ENCODE results near the gene BCAR1.
"Not testable (repeated sequence)": the region's sequence is repeated elsewhere in the genome, so short reads cannot be mapped to it uniquely, and the experiment has no call there.

The BCAR1 gene

GRCh38 chr16:75271441-75272096 is 20.1 kb upstream of the BCAR1 start:
- DNase-seq = no peak

DNA sequence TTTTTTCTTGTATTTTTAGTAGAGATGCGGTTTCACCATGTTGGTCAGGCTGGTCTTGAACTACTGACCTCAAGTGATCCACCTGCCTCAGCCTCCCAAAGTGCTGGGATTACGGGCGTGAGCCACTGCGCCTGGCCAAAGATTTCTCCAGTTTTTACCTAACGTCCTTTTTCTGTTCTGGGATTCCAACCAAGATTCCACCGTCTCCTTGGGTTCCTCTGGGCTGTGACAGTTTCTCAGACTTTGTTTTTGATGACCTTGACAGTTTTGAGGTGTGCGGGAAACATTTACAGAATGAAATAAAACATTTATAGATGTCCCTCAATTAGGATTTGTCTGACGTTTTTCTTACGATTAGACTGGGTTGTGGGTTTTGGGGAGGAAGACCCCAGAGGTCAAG is 17.9 kb upstream of the BCAR1 start:
- DNase-seq = not testable (repeated sequence)

DNA sequence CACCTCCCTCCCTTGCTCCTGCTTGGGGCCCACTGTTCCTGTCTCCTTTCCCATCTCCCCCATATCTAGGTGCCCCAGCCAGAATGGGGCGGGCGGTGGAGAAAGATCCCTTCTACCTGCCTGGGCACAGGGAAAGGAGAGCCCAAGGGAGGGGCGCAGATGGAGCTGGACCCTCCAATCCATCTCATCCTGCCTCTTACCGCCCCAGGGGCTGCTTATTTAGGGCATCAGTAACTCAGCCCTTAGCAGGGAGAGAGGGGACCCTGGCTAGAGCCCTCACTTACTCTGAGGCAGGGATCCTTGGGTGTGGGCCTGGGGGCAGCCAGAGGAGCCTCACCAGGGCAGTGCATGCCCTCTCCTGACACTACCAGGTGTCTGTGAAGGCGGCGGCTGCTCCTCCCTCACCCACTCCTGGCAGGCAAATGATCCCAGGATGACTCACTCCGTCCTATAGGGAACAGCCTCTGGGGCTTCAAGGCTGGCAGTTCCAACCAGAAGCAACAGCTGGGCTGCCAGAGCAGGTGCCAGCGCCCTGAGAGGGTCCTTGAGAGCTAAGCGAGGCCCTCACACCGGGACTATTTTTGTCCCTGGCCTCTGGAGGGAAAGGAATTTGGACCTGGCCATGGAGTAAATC is 16.3 kb upstream of the BCAR1 start:
- DNase-seq = no peak

GRCh38 chr16:75266738-75267630 is 15.6 kb upstream of the BCAR1 start:
- DNase-seq = no peak

DNA sequence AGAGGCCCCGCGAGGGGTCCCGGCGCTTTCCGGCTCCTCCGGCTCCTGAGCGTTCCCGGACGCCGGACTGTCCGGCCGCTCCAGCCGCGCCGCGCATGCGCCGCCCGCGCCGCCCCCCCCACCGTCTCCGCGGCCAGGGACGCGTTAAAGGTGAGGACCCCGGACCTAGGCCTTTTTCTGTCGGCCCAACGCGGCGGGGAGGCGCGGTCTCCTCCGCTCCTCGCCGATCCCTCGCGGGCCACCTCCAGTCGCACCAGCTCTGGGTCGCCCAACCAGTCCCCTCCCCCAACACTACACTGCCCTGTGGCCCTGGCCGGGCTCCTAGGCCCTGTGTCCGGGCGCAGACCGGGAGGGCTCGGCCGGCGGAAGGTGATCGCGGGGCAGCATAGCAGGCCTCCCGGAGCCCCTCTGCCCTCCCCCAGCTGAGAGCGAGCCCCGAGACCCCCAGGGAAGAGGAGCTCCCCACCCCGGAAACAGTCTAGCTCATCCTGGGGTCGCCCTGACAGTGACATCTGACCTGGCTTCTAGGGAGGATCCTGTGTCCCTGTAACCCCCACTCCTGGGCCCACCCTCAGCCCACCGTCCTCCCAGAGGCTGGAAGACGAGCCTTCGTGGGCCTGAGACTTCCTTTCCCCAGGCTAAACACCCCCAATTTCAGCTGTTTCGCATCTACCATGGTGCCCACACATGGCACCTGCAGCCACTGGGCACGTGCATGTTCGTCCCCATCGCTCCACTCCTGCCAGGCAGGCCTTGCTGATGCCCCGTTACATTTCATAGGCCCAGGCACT is 14.7 kb upstream of the BCAR1 start:
- DNase-seq = peak in 1 of 2 experiments; percentile 21

DNA sequence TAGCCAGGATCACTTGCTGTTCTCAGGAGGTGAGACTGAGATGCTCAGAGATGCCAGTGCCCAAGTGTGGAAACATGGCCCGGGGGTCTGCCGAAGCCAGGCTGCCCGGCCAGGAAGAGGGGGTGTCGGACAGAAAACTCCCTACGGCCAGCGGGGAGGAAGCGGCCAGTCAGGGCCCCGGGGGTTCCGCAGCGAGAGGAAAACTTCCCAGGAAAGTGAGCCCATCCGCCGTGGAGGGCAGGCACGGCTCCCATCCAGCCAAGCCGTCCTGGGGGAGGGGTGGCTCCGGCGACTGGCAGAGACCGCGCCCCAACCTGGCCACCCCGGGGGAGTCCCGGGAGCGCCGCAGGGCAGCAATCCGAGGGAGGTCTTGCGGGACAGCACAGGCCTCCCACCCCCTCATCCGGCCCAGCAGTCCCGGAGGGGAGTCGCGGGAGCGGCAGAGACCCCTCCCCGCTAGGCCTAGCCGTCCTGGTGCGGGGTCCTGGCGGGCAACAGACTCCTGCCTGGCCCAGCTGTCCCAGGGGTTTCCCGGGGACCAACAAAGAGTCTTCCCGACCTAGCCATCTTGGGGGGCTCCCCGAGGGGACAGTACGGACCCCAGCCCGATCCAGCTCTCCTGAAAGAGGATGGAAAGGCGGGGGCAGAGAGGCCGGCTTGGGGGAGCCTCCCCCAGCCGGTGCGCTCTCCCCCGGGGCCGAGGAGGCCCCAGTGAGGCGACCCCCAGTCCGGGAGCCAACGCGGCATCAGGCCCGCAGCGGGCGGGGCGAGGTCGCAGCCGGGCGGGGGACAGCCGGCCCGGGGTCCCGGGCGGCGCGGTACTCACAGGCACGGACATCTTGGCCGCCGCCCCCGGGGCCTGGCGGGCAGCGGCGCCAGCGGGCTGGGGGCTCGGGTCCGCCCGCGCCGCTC is 13.8 kb upstream of the BCAR1 start:
- DNase-seq = no peak

- DNase-seq = no peak
Measured at GRCh38 chr16:75264457-75264998, 13.1 kb upstream of the BCAR1 start.

GRCh38 chr16:75263963-75264445 is 12.6 kb upstream of the BCAR1 start:
- no peak for DNase-seq

DNA sequence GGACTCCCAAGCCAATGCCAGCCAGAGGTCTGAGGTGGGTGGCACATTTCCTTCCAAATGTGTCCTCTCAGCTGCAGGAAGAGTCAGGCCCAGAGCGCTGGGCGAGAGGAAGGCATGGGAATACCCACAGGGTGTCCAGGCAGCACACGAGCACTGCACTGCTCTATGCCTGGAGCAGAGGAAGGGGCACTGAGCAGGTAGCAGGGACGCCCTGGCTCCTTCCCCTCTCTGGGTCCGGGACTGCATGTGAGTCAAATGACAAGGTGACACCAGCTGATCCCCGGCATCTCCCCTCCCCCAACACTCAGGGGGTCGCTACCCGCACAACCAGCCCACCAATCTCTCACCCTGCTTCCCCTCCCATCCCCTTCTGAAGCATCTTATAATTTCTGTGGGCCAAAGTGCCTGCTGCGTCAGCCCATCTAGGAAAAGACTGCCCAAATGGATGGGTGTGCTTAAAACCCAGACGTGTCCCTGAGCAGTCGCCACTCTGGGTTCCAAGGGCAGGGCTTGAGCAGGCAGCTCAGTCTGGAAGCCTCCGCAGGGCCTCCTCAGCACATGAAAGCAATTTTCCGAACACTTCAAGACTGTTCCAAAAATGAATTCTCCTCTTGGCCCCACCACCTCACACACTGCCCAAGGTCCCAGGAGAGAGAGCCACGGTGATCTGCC is 12.0 kb upstream of the BCAR1 start:
- no peak for DNase-seq

DNA sequence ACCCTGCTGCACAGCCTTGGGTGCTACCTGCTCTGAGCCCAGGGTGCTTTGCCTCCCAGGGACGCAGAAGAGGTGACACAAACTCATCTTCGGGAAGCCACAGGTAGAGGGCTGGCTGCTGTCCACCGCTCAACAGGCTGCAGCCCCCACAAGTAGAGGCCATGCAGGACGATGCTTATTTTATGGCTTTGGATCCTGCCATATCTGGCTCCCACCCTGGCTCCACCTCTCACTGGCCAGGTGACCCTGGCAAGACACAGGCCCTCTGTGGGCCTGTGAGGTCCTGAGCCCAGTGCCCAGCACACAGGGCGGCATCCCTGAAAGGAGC is 11.3 kb upstream of the BCAR1 start:
- no peak for DNase-seq

GRCh38 chr16:75262104-75262799 is 10.8 kb upstream of the BCAR1 start:
- no peak for DNase-seq

- DNase-seq = no peak
Measured at GRCh38 chr16:75261590-75262078, 10.2 kb upstream of the BCAR1 start.

GRCh38 chr16:75260851-75261589 is 9.6 kb upstream of the BCAR1 start:
- no peak for DNase-seq

DNA sequence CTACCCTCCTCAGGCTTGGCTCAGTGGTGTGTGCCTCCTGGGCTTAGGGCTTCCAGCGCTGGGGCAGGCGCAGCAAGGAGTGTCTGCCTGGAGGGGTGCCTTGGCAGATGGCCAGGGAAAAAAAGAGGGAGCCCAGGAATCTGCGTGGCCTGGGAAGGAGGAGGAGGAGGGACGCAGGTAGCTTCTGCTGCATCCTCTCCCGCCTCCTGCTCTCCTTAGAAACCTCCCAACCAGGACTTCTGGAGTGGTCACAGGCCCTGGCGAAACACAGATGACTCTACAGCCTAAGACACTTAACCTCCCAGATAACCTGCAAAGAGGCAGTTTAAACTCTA is 7.3 kb upstream of the BCAR1 start:
- no peak for DNase-seq

GRCh38 chr16:75257886-75258806 is 6.7 kb upstream of the BCAR1 start:
- DNase-seq = no peak

DNA sequence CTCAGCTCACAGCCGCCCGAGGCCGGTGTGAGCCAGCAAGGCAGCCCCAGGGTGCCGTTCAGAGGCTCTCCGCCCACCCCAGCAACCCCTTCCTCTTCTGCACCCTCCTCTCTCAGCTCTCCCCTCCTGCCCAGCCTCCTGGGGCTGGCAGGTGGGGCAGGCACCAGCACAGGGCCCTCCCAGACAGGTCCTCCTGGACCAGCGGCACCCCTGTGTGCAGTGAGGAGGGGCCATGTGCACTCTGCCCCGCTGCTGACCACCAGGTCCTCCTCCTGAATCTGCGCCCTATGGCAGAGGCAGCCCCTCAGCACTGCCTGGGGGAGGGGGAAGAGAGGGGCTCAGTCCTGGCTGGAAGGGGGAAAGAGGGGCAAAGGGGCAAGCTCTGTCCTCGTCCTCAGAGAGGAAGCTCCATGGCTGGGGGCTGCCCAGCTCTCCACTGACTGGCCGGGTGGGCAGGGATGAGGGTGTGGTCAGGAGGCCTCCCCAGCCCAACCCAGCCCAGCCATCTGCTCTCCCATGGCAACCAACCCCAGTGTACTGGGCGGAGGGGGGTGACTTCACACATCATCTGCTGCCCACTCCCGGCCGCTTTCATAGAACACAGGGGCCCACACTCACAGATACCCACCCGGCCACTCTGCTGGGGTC is 5.4 kb upstream of the BCAR1 start:
- DNase-seq = no peak

GRCh38 chr16:75256059-75256571 is 4.7 kb upstream of the BCAR1 start:
- DNase-seq = no peak

Measured in stimulated activated CD4-positive, alpha-beta T cell treated with anti-CD3 and anti-CD28 coated beads, Interleukin-4, amount 100 ng/mL, for 4 hours (primary cell).